ENCODE data around the gene KLHL29.

Gene KLHL29

GRCh38 chr2:23571085-23571484 is 186.1 kb downstream of the KLHL29 start:
- DNase-seq (ENCODE audit: low read depth in 3 of 3) = no peak

GRCh38 chr2:23571527-23572282 is 186.7 kb downstream of the KLHL29 start:
- DNase-seq (ENCODE audit: low read depth in 3 of 3) = no peak

GRCh38 chr2:23574919-23575654 is 190.1 kb downstream of the KLHL29 start:
- no peak for DNase-seq (ENCODE audit: low read depth in 3 of 3)

GRCh38 chr2:23578964-23579671 is 194.1 kb downstream of the KLHL29 start:
- DNase-seq (ENCODE audit: low read depth in 3 of 3) = no peak

- no peak for DNase-seq (ENCODE audit: low read depth in 3 of 3)
Observed at GRCh38 chr2:23579674-23580073, 194.7 kb downstream of the KLHL29 start.

GRCh38 chr2:23583467-23583866 is 198.5 kb downstream of the KLHL29 start:
- no peak for DNase-seq (ENCODE audit: low read depth in 3 of 3)

GRCh38 chr2:23584054-23584745 is 199.2 kb downstream of the KLHL29 start:
- DNase-seq (ENCODE audit: low read depth in 3 of 3) = no peak

- DNase-seq (ENCODE audit: low read depth in 3 of 3) = no peak
Observed at GRCh38 chr2:23585273-23586170, 200.5 kb downstream of the KLHL29 start.

- no peak for DNase-seq (ENCODE audit: low read depth in 3 of 3)
Observed at GRCh38 chr2:23586741-23587306, 201.8 kb downstream of the KLHL29 start.

- no peak for DNase-seq (ENCODE audit: low read depth in 3 of 3)
Observed at GRCh38 chr2:23587341-23587880, 202.4 kb downstream of the KLHL29 start.

GRCh38 chr2:23588106-23588505 is 203.1 kb downstream of the KLHL29 start:
- no peak for DNase-seq (ENCODE audit: low read depth in 3 of 3)

GRCh38 chr2:23588508-23589201 is 203.7 kb downstream of the KLHL29 start:
- DNase-seq (ENCODE audit: low read depth in 3 of 3) = no peak

- DNase-seq (ENCODE audit: low read depth in 3 of 3) = no peak
Observed at GRCh38 chr2:23589220-23589647, 204.3 kb downstream of the KLHL29 start.

GRCh38 chr2:23589739-23590138 is 204.8 kb downstream of the KLHL29 start:
- DNase-seq (ENCODE audit: low read depth in 3 of 3) = no peak

GRCh38 chr2:23590241-23590869 is 205.4 kb downstream of the KLHL29 start:
- no peak for DNase-seq (ENCODE audit: low read depth in 3 of 3)

GRCh38 chr2:23591111-23591510 is 206.1 kb downstream of the KLHL29 start:
- no peak for DNase-seq (ENCODE audit: low read depth in 3 of 3)

GRCh38 chr2:23592061-23592685 is 207.2 kb downstream of the KLHL29 start:
- DNase-seq (ENCODE audit: low read depth in 3 of 3) = no peak

GRCh38 chr2:23592898-23593751 is 208.1 kb downstream of the KLHL29 start:
- no peak for DNase-seq (ENCODE audit: low read depth in 3 of 3)
